AG08396 (cell line): ENCODE results near the gene C9orf85.
"Not testable (repeated sequence)": the region's sequence is repeated elsewhere in the genome, so short reads cannot be mapped to it uniquely, and the experiment has no call there.

Experiments used
- DNase-seq: peaks from one replicate; pipeline ENCODE4 v3.0.0; 2012; ENCODE audit warnings: low spot score, mixed read lengths

C9orf85 gene, protein sequence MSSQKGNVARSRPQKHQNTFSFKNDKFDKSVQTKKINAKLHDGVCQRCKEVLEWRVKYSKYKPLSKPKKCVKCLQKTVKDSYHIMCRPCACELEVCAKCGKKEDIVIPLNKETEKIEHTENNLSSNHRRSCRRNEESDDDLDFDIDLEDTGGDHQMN

DNA sequence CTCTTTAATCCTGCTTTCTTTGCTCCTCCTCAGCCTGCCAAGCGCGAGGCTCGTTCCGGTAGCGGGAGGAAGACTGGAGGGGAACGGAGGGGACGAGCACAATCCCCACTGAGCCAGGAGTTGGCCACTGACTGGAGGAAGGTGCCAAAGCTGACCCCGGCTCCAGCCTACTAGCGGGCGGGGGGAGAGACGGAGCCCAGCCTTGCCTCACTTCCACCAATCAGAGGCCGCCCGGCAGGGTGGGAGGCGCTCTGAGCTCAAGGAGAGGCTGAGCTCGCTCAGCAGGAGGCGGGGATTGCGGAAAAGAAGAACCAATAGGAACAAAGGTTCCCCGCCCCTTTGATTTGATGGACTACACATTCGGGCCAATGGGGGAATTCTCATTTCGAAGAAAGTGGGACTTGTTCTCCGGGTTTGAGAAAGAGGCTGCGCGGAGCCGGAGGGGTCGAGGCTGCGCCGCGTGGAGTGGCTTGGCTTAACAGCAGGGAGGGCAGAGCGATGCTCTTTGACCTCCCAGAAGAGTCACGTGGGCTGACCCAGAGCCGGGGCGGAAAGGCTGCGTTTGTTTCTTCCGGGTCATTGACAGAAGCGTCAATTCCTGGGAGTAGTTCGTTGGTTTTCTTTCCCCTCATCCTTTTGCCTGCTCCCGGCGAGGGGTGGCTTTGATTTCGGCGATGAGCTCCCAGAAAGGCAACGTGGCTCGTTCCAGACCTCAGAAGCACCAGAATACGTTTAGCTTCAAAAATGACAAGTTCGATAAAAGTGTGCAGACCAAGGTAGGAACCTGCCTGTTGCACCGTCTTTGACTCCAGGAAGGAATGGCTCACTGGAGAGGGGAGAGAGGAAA, at the start of gene C9orf85, which contains the start of gene ABHD17B:
TSS of gene C9orf85 (plus strand) at position 579 of the 847 bp plus-strand sequence. CDS start at position 675, 96 bp downstream.
TSS of gene ABHD17B (minus strand) at position 133 of the 847 bp plus-strand sequence. CDS start 36,113 bp downstream, outside the sequence.
- peak; percentile 98 for DNase-seq

DNA sequence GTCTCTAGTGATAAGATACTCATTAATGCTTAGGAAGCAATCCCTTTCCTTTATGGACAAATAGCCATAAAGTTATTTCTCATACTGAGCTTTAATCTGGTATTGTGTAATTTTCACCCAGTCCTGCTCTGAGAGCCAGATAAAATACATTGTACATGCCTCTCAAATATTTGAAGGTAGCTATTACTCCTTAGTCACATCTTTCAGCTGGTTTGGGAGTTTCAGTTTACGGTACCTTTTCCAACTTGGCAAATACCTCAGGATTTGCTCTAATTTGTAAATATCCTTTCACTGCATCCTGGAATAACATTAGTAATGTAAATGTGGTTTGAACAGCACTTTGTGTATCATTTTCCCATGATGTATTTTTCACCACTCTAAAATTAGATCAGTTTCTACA, 47.8 kb upstream of the C9orf85 start:
- DNase-seq: no peak

GRCh38 chr9:71875345-71875744, 36.1 kb upstream of the C9orf85 start:
- no peak for DNase-seq

DNA sequence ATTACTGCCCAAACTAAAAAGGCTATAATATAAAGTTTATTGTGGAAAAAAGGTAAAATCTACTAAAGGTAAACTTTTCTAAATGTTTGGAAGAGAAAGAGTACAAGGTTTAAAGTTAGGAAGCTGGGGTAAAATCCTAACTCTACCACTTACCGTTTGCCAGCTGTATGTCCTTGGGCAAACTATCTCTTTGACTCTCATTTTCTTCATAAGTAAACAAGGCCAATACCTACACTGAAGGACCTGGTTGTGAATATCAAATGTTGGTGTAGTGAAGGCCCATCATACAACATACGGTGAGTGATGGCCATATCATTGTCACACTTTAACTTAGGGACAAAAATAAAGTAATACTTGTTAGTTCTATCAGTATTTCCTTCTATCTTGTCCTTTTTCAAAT, 35.3 kb upstream of the C9orf85 start:
- no peak for DNase-seq

DNA sequence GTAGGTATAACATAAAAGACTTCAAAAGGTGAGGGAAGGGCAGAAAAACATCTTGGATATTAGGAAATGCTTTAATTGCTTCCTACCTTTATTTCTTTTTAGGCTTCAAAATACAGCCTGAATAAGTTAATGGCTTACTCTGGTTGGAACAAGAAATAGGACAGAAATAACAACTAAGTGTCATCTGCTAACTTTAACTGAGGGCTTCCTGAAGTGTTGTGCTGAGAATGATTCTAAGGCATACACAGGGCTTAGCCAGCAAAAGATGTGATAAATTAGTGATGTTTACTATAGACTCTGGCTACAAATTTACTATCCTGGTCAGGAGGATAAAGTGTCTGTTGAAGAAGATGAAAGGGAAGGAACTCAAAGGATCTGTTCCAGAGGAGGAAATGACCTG, 34.6 kb upstream of the C9orf85 start:
- DNase-seq: no peak

DNA sequence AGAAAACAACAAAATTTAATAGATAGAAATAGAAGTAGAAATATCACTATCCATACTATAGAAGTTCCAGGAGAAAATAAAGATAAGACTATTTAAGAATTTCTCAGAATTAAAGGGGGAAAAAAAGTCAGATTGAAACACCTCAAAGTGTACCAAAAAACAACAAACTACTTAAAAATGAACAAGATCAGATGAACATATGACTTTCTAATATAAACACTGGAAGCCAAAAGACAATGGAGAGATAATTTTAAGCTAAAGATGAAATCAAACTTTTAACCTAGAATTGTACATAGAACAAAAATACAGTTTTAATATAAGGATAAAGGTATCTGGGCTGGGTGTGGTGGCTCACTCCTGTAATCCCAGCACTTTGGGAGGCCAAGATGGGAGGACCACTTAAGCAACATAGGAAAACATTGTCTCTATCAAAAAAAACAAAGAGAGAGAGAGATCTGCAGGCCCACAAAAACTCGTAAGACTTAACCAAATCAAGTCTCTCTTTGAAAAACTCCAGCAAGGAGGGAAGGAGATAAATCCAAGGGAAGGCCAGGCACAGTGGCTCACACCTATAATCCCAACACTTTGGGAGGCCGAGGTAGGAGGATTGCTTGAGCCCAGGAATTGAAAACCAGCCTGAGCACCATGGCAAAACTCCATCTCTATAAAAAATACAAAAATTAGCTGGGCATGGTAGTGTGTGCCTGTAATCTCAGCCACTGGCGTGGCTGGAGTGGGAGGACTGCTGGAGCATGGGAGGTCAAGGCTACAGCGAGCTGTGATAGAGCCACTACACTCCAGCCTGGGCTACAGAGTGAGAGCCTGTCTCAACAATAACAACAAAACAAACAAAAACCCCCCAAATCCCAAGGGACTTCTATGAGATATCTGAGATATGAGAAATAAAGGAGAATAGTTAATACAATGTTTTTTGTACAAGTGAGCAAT, 32.8 kb upstream of the C9orf85 start:
- no peak for DNase-seq

GRCh38 chr9:71879644-71880174, 31.7 kb upstream of the C9orf85 start:
- DNase-seq: no peak

DNA sequence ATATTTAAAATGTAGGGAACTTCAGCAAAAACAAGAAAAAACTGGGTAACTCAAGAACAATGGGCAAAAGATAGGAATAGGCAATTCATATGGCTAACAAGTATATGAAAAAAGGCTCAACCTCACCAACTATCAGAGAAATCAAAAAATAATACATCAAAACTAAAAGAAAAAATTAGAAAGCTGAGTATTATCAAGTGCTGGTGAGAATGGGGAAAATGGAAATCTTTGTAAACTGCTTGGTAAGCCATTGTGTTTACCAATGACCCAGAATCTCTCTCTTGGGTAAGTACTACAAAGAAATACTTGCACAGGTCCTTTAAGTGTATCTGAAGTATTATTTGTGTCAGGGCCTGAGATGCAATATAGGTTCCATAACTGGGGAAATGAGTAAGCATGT, 27.4 kb upstream of the C9orf85 start:
- no peak for DNase-seq

DNA sequence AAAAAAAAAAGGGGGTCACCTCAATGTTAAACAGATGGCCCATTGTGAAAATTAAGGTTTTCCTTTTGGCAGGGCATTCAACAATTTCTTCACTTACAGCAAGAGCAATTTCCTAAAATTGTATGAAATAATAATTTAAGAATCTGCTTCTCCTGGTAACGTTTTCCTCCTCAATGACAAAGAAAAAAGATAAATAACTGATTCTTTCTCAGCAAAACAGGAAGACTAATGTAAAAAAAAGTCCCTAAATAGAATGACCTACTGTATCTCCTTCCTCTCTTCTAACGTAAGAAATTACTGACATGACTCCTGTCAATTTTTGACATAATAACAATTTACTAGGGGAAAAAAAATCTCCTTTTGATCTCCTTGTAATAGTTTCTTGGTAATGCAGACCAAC, 26.0 kb upstream of the C9orf85 start:
- DNase-seq: no peak

DNA sequence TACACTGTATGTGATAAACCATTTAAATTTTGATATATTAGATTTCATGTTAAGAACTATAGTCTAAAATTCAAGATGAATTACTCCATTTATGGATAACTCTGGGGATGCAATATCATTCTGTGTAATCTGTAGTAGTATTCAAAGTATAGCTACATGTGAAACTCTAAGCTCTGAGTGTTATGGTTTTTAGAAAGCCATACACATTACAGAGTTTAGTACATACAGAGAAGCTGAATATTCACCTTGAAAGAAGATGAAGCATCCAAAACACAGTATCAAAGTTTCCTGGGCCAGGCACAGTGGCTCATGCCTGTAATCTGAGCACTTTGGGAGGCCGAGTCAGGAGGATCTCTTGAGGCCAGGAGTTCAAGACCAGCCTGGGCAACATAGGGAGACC, 25.4 kb upstream of the C9orf85 start:
- no peak for DNase-seq

- no peak for DNase-seq
Observed at GRCh38 chr9:71886541-71886940, 24.9 kb upstream of the C9orf85 start.

GRCh38 chr9:71887362-71887761, 24.1 kb upstream of the C9orf85 start:
- DNase-seq: no peak

GRCh38 chr9:71890042-71890679, 21.3 kb upstream of the C9orf85 start:
- no peak for DNase-seq

DNA sequence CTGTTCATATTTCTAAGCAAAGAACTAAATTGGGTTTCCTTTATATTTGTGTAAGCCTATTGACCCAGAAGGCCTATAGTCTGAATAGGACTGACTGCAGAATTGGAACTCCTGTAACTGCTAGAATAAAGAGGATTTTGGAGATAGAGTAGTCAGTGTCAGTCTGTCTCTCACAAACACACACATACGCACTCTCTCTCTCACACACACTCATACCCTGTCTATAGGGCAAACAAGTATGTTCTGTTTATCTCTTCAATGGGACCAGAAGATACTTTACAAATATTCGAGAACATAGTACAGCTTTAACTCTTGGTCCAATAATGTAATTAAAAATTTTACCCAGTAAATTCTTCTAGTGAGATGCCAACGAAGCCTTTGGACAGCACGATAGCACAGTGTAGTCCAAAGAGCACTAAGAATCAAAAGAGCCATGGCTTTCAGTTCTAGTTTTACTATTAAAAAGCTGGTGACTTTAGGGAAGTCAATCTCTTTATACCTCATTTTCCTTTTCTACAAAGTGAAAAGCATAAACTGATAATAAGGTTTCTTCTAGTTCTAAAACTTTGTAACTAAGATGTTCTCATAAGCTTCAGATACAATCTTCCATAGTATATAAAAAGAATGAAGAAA, 19.8 kb upstream of the C9orf85 start:
- no peak for DNase-seq

DNA sequence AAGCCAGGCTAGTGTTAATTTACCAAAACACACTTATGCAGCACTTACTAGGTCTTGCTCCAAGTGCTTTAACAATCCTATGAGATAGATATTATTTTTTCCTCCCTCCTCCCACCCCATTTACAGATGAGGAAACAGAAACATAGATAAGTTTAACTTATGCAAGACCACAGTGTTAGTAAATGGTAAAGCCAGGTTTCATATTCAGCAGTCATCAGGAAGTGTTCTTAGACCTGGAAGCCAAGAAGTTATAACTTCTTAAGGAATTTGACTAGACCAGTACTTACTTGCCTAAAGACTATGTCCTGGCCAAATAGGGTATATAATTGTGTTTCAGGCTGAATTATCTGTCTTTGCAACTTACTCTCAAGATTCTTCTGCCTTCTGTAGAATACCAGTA, 16.3 kb upstream of the C9orf85 start:
- no peak for DNase-seq

- no peak for DNase-seq
Observed at GRCh38 chr9:71895955-71896354, 15.5 kb upstream of the C9orf85 start.

GRCh38 chr9:71896761-71897160, 14.7 kb upstream of the C9orf85 start:
- DNase-seq: no peak

- no peak for DNase-seq
Observed at GRCh38 chr9:71897577-71897976, 13.9 kb upstream of the C9orf85 start.

DNA sequence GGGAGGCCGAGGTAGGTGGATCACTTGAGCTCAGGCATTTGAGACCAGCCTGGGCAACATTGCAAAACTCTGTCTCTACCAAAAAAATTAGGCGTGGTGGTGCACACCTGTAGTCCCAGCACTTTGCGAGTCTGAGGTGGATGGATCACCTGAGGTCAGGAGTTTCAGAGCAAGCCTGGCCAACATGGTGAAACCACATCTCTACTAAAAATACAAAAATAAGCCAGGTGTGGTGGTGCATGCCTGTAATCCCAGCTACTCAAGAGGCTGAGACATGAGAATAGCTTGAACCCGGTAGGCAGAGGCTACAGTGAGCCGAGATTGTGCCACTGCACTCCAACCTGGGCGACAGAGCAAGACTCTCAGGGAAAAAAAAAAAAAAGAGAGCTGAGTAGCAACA, 12.7 kb upstream of the C9orf85 start:
- not testable (repeated sequence) for DNase-seq

- DNase-seq: no peak
Observed at GRCh38 chr9:71901695-71902597, 9.5 kb upstream of the C9orf85 start.
